GM21619 (cell line): ENCODE measurements around the gene XRCC3.

Experiments
- ATAC-seq: cut with Tn5 transposase; IDR thresholded peaks from one replicate; pipeline ENCODE4 v1.9.1; 2021; ENCODE audit not compliant: unreplicated experiment

XRCC3 gene

GRCh38 chr14:103738701-103739451 is 23.6 kb upstream of the XRCC3 start:
- no peak for ATAC-seq

- ATAC-seq: no peak
Measured at GRCh38 chr14:103738166-103738565, 22.9 kb upstream of the XRCC3 start.

GRCh38 chr14:103737432-103738045 is 22.3 kb upstream of the XRCC3 start:
- ATAC-seq: no peak

- ATAC-seq: no peak
Measured at GRCh38 chr14:103736546-103737431, 21.5 kb upstream of the XRCC3 start.

GRCh38 chr14:103735815-103736545 is 20.7 kb upstream of the XRCC3 start:
- ATAC-seq: no peak

- ATAC-seq: no peak
Measured at GRCh38 chr14:103735439-103735814, 20.2 kb upstream of the XRCC3 start.

GRCh38 chr14:103735022-103735421 is 19.8 kb upstream of the XRCC3 start:
- no peak for ATAC-seq

- ATAC-seq: no peak
Measured at GRCh38 chr14:103734081-103734888, 19.0 kb upstream of the XRCC3 start.

GRCh38 chr14:103733651-103734050 is 18.4 kb upstream of the XRCC3 start:
- no peak for ATAC-seq

- no peak for ATAC-seq
Measured at GRCh38 chr14:103732868-103733620, 17.8 kb upstream of the XRCC3 start.

- ATAC-seq: no peak
Measured at GRCh38 chr14:103731916-103732867, 16.9 kb upstream of the XRCC3 start.

- ATAC-seq: no peak
Measured at GRCh38 chr14:103731481-103731880, 16.2 kb upstream of the XRCC3 start.

GRCh38 chr14:103730490-103731035 is 15.3 kb upstream of the XRCC3 start:
- ATAC-seq: no peak

GRCh38 chr14:103729496-103730448 is 14.5 kb upstream of the XRCC3 start:
- no peak for ATAC-seq

GRCh38 chr14:103728721-103729120 is 13.5 kb upstream of the XRCC3 start:
- ATAC-seq: no peak

GRCh38 chr14:103728141-103728540 is 12.9 kb upstream of the XRCC3 start:
- ATAC-seq: no peak
